Stimulated activated CD8-positive, alpha-beta memory T cell treated with anti-CD3 and anti-CD28 coated beads, Interleukin-2, amount 100 ng/mL, for 1 hour (primary cell): ENCODE results near the gene HERC2.
"Not testable (repeated sequence)": the region's sequence is repeated elsewhere in the genome, so short reads cannot be mapped to it uniquely, and the experiment has no call there.

Experiments used
- DNase-seq, 2 donors: peaks; one replicate each; pipeline ENCODE4 v3.0.0-alpha.2; 2020; ENCODE audit warnings: low read depth in 2 of 2

The HERC2 gene

DNA sequence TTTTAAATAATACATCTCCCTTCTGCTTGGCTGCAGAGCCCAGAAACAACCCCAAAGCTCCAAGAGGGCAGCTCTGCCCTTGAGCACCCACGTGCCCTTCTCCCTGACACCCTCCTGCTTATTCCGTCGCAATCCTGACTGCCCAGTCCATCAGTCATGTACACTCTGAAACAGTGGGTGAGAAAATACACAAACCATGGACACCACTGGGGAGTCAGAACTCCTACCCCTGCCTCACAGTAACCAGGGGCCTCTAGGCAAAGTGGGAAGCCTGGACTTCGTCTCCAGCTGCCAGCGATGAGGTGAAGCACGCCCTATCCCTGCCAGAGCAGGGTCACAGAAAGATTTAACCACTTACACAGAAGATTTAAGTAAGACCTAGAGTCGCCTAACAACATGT, 40.1 kb downstream of the HERC2 start:
- no peak for DNase-seq

DNA sequence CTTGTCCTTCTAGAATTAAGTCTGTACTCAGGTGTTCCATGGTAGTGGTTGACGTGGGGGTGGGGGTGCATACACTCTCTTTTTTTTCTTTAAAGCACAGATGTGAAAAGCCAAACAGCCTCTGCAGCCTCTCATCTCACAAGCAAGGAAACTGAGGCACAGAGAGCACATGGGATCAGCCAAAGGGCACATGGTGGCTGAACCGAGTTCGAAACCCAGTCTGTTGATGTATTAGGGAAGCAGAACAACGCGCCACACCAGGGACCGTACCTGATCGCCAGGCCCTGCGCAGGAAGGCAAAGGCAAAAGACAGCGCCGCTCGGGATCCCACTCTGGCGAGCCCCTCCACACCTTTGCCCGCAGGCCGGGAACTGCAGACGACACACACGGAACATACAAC, 47.3 kb downstream of the HERC2 start:
- DNase-seq, result no peak

DNA sequence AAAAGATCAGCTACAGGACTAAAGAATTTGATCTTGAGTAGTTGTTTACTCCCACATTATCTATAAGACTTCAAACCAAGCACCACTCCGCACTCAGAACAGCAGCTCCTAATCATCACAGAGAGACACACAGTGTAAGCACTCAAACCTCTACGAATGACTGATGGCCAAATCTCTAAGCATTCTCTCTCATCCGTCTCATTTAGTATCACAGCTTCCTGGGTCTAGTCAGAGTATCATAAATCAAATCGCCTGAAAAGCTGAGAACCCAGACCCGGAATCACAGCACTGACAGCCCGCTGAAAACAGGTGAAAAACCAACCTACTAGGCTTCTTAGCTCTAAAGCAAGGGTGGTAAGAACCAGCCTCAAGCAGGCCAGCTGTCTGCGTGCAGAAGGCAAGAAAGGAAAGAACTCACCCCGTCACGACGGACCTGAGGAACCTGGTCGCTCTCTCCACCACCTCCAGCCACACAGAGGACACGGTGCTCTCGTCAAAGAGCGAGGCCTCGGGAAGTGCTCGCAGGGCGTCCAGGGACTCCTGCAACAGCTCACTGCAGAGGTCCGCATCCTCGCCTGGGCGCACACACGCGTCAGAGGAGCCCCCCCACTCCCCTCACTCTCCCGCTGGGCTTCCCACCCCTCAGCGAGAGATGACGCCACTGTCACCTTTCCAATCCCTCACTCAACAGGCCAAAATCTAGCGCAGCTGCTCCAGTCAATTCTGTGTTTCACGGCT, 47.9 kb downstream of the HERC2 start:
- no peak for DNase-seq

DNA sequence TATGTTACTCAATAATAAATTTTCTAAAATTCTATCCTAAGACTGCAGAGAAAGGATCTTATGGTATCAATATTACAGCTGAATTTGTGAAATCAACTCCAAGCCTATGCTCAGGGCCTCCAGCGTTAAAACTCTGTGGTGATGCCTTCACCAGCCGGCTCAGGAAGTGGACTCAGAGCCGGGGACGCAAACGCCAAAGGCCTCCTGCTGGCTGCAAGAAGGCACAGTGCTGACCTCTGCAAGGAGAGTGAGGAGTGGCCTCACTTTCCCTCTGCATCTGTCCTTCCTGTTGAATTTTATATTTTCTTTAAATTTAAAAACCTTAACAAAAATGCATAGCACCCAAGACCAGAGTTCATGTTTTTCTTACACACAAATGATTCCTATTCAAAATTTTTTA, 48.5 kb downstream of the HERC2 start:
- no peak for DNase-seq

DNA sequence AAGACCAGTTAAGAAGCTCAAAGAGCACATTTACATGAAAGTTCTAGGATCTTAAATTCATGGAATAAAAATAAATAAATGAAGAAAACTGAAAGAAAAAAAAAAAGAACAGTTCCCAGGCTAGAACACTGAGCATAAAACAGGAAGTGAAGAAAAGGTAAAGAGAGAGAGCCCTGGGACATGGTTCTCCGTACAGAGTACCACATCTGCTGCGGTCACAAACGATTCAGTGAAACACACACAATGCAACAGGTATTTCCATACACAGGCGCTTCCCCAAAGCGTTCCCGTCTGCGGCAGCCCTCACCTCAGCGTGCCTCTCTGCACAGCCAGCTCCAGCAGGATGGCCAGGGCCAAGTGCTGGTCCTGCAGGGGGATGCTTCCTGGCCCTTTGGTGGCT, 49.4 kb downstream of the HERC2 start:
- DNase-seq, result no peak

DNA sequence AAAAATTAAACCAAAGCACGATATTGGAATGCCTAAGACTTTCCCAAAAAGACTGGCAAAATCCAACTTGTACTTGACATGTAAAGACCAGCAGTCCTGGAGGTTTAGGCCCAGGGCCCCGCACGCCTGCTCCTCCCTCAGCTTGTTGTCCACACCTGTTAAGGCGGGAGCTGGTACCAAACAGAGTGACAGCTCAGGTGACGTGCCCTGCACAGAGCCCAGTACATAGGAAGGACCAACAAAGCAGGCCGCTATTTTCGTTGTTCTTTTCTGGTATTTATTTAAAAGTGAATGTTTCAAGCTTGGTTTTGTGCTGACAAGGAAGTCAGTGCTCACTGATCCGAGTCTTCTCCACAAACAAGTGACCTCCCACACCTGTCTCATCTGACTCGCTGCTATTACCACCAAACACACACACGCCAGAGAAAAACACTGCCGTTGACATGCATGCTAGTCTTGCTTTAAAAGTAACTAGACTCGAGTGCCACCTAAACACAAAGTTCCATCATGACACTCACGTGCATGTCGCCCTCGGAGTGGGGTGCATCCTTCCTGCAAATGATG, 50.2 kb downstream of the HERC2 start:
- DNase-seq, result no peak

DNA sequence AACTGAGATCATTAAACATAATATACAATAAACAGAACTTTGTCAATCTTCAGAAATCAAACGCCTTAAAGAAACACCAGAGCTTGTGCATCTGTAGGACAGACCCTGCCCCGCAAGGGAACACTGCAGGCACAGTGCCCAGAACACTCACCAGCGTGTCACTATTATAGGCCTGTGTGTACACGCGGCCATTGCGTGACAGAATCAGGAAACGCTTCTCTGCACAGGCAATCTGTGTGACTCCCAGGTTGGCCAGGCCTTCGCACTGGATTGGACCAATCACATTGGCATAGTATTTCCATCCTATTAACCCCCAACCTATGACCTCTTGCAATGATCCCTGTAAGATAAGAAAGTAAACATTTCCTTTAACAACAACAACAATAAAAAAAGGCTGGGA, 52.9 kb downstream of the HERC2 start:
- DNase-seq, result no peak

DNA sequence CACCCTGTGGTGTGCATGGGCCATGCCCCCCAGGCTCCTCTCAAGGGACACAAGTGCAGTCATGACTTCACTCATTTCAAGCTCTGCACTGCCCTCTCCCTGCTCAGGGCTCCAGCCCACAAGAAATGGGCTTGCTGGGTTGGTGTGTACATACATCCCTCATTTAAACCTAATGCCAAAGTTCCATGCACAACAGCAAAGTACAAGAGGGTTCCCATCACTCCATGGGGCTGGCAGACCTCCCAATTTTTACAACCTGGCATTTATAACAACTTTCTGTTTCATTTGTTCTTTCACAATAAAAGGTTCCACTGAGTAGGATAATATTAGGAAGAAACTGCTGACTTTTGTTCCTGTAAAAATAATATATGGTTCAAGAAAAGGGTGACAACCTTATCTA, 54.3 kb downstream of the HERC2 start:
- no peak for DNase-seq

DNA sequence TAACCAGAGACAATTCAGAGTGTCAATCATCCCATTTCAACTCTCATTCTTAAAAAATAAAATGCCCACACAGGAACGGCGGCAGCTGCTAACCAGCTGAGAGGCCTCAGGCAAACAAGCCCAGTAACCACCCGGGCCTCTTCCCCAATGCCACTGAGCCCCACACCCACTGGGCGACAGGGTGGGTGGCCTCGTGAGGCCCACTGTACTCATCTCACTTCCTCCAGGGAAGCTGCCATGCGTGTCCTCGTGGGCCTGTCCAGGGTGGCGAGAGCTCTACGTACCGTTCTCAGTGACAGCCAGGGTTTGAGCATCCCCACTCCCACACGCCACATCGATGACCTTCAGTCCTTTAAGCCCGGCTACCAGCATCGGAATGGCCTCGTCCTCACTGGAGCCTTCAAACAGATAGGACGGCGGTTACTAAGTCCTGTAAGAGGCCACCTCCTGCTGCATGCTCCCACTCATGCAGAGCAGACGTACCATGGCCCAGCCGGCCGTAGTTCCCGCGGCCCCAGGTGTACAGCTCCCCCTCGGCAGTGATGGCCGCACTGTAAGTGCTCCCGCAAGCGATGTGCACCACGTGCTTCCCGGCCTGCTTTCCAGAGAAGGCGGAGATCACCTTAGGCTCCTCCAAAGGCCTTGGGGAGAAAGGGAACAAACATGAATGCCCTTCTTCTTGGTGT, 56.5 kb downstream of the HERC2 start:
- no peak for DNase-seq

DNA sequence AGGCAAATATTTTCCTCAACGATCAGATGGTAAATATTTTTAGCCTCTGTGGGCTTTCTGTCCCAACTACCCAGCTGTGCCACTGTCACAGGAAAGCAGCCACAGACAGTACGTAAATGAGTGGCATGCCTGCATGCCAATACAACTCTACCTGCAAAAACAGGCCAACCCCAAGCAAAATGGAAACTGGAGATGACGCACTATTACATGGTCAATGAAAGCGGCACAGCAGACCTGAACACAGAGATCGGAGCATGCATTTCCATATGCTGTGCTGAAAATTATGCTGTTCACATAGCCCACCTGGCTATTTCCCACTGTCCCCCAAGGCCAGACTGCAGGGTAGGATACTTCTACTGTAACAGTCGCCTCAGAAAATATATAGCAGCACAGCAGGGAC, 57.8 kb downstream of the HERC2 start:
- DNase-seq, result no peak

DNA sequence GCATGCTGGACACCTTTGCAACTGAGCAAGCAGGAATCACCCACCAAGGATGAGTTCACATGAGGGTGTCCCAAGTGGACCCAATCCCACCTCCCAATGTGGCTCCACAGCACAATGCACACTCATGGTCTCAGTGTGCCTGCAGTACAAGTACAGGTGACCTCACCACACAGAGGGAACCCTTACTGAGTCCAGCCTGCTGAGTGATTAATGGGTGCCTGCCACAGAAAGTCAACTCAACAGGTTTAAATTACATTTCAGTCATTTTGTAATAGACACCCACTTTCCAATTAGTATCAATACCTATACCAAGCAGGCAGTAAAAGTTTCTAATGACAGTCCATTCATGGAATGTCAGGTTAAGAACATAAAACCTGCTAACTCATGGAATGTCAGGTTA, 59.5 kb downstream of the HERC2 start:
- no peak for DNase-seq

DNA sequence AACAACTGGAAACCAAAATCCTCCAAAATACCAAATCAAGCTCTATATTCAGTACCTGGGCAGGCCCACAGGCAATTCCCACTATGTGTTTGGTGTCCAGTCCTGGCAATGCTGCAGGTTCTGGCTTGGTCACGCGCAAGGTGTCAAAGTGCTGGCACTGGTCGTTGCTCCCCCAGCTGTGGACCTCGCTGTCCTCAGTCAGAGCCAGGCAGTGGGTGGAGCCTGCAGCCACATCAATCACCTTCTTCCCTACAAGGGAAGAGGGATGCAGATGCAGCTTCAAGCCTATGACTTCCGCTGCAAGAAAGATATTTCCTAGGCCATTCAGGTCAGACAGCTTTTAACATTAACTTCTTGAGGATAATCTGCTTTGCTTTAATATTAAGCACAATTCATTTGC, 61.3 kb downstream of the HERC2 start:
- DNase-seq, result no peak

DNA sequence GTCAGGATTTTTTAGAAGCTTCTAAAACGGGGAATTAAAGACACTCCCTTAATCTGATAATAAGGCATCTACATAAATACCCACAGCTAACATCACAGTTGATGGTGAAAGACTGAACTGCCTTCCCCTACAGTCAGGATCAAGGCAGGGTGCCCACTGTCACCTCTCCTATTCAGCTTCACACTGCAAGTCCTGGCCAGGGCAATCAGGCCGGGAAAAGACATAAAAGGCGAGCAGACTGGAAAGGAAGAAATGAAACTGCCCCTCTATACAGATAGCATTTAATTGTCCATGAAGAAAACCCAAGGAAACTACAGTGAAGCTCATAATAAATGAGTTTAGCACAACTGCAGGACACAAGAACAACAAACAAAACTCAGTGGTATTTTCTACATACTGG, 61.7 kb downstream of the HERC2 start:
- no peak for DNase-seq

DNA sequence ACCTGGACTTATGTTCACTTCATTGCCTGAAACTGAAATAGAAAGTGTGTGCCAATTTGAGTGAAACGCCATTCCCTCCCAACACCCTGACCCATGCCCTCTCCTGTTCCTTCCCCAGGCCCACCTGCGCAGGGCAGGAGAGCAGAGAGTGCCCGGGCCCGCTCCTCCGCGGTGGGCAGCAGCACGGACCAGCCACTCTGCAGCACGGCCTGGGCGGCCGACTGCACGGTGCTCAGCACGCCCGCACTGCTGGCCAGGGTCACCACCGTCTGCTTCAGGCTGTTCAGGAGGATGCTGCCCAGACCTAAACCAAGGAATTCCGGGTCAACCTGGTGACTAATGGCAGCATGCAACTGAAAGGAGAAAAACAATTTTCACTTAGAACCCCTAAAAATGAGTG, 66.0 kb downstream of the HERC2 start:
- no peak for DNase-seq

DNA sequence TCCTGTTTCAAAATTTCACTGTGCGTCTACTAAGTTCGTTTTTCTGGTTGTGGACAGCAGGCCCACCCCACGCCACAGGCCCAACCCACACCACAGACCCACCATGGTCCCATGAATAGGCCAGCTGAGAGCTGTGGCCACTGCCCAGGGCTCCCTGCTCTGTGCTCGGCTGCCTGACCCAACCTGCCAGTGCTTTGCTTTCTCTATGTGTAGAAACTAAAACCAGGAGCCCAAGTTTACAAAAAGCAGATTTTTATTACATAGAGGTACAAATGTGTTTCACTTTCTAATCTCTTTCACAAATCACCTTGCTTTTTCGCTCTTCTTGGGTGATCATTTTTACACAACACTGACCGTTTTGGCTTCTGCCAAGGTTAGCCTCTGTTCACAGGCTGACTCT, 69.1 kb downstream of the HERC2 start:
- DNase-seq, result no peak

DNA sequence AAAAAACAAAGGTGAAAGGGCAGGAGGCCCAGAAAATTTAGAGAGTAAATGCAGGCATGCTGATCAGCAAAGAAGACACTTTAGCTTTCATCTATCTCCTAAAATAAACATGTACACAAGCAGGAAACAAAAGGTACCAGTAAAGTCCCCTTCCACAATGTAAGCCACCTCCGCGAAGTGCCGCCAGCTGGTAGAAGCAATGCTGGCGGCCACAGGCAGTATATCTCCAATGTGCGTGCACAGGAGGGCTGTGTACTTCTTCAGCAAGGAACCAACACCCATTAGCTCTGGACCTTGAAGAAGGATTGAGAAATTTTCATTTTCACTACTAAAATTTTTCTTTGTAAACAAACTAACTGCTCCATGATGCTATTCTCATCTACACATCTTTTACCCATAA, 75.4 kb downstream of the HERC2 start:
- no peak for DNase-seq

DNA sequence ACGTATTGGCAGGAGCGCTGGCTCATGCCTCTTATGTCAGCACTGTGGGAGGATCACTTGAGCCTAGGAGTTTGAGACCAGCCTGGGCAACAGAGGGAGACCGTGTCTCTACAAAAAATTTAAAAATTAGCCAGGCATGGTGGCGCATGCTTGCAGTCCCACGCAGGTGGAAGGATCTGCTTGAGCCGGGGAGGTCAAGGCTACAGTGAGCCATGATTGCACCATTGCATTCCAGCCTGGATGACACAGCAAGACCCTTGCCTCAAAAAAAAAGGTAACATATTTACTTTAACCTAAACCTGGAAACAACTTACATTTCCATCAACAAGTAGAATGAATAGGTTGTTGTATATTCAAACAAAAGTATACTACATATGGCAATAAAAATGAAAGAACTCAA, 78.1 kb downstream of the HERC2 start:
- DNase-seq, result no peak

DNA sequence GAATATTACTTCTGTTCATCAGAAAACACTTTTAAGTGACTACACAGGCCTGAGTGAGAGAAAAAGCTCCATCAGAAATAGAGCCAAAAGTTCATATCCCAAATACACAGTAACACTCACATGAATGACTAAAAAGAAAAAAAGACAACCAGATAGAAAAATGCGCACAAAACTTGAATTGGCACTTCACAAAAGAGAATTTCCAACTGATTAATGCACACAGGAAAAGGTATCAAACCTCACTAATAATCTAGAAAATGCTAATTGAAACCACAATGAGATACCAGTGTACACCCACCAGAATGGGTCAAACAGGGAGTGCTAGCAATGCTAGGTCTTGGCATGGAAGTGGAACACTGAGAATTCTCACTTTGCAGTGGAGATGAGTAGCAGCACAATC, 78.6 kb downstream of the HERC2 start:
- DNase-seq, result no peak

DNA sequence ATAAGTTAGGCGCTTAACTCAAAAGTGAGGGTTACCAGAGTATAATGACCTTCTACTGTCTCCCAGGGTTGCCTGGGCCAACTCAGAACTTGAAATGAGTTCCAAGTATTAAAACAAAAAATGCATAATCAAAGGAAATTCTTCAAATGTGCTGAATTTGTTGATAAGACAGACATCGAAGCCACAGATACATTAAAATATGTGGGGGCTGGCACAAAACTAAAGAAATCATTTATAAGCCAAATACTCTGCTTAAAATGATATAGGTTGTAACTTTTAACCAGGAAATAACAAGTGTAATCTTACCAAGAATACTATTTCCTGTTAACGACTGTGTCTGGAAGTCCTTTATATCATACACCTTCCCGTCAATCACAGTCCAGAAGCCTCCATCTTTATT, 83.7 kb downstream of the HERC2 start:
- not testable (repeated sequence) for DNase-seq

DNA sequence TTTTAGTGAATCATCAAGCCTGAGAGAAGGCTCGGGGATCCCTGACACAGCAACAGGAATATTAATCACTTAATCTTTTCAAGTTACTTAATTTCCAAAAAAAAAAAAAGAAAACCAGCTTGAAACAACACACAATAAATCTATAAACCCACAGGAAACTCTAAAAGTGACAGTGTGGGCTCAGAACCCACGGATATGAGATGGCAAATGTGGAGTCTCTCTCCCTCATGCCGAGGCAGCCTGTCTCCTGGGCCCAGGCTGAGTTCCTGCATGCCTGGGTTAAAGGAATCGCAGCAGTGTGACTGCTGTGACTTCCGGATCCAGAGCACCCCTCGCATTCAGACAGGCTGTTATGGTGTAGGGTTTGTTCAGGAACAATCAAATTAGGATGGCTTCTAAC, 90.2 kb downstream of the HERC2 start:
- DNase-seq, result not testable (repeated sequence)

DNA sequence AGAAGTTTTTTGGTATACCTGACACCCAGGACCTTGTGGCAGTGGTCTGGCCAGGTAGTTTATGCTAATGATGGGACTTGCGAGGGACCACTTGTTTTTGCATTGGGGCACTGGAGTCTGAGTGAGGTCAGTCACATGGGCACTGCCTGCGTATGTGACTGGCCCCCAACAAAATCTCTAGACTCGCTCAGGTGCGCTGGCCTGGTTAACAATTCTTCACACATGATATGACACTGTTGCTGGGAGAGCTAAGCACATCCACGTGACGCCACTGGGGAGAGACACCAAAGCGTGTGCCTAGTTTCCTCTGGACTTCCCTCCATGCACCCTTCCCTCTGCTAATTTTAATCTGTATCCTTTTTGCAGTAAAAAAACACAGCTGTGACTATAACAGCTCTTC, 90.6 kb downstream of the HERC2 start:
- not testable (repeated sequence) for DNase-seq

DNA sequence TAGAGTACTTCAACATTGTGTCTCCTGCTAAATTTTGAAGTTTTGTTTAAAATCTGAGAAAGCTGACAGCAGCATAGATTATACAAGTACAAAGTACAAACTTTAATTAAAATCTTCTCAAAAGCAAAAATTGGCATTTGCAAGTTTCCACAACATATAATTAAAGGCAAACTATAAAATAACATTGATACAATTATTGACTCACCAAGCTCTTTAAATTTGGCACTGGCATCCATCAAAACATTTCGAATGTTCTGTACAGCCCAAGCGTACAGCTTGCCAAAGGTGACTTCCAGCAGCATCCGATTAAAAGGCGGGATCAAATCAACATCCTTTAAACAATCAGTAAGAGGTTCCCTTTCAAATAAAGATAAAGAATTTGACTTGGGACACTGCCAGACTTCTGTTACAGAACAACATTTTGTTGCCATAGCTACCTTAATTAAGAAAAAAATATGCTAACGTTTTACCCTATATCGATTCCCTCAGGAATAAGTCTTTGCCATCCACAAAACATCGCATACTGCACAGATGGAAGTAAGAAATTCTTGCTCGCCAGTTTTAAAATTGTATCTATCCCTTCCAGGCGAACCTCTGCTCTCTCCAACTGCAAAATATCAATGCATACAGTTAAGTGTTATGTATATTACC, 92.9 kb downstream of the HERC2 start:
- DNase-seq, result not testable (repeated sequence)

DNA sequence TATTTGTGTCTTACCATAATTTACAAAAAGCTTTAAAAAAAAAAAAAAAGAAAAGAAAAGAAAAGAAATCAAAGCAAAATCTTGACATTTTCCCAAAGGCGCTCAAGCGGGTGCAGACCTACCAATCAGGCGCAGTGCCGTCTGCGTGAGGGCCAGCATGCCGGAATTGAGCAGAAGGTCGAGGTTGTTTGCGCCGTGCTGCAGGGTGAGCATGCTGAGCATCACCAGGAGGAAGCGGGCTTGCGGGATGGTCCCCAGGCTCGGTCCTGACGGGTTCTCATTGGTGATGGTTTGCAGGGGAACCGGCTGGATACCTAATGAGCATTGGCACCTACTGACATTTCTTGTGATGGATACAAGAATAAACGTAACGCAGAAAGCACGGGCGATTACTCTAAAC, 93.9 kb downstream of the HERC2 start:
- DNase-seq, result no peak
